HepG2 (cell line): ENCODE results near the gene MAPK1.

Experiments
- NFE2L1 ChIP-seq: sonication (generic); formaldehyde crosslinking; IDR thresholded peaks from 2 replicates; pipeline ENCODE4 v1.4.0; 2020; ENCODE audit warnings: missing genetic modification reagents, mild to moderate bottlenecking, borderline replicate concordance
- POLR2AphosphoS2 ChIP-seq: IDR thresholded peaks from 2 replicates; pipeline ENCODE4 v1.6.1; 2011; ENCODE audit warnings: low read depth, low read length, improper control_type of control experiment

DNA sequence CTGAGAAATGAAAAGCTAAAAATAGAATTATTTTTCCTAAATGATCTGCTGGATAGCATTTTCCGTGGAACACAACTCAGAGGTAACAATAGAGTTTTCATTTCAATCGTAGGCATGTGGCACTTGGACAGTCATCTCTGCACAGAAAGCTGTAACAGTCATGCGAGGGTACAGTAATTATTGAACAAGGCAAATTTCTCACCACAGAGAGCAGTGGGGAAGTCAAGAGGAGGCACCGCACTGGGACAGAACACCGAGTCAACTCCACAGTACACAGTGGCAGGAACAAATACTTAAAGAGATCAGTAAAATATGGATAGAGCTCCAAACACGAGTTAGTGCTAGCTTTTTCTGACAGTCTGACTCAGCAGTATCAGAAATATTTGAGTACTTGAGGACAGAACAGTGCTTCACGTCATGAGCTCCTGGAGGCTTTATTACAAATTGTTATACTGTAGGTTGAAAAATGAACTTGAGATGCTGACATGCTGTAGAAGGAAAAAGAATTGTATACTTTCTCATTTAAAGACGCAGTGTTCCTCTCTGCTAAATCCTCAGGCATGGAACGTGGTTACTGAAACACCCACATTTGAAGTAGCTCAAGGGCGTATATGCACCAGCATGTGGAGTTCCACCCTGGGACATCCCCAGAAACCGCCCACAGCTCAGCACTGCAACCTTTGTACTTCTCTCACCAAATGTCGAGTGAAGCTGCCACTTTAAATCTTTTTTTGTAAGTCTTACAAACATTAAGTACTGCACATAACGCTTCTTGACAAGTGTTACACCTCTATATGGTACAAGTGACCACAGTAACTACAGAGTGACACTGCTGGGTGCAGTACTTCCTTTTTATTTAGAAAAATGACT, 104.5 kb downstream of the MAPK1 start:
- no peak for TF ChIP-seq NFE2L1
- TF ChIP-seq POLR2AphosphoS2, result no peak
